ENCODE results near the gene AMFR.

- TF ChIP-seq CTCF (IDR thresholded peaks at IDR 0.05) (no peak), POLR2A (IDR thresholded peaks at IDR 0.05) (no peak)
Measured at GRCh38 chr16:56352351-56353053, 72.8 kb downstream of the AMFR start.

Data from right lobe of liver (tissue), 4 donors.